ENCODE results near the gene STXBP5. TPM values are rescaled to one million over a fixed set of nuclear protein-coding genes. Genes with fewer than 3 reads are reported as not detected.

The STXBP5 gene
- total RNA-seq, 2 donors from 2014 or later, result 22.2 to 27.3 TPM

DNA sequence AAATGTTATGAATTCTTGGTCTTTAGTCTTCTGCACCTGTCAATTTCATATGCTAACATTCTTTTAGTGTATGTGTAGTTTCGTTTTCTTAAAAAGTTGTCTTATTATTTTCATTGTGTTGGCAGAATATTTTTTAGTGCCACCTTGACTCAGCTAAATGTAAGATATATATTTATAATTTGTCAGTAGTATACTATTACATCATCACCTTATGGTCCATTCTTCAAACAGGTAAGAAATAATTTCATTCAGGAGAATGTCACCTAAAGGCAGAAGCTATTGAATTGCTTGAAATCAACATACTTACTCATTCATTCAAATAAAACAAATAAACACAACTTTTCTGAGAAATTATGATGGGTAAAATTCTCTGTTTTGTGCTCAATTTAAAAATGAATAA is 3.5 kb upstream of the STXBP5 start:
- H3K4me1 ChIP-seq (ENCODE audit: control insufficient read depth in 1 of 2, low read depth in 2 of 2), result no peaks in the 10 kb centered on the region
- H3K36me3 ChIP-seq, result no peaks in the 10 kb centered on the region
- H3K27ac ChIP-seq, result no peak overlapping the region
- no peak overlapping the region for H3K4me3 ChIP-seq
- H3K27me3 ChIP-seq (replicated peaks; ENCODE audit: insufficient read depth), result no peaks in the 10 kb centered on the region
- ATAC-seq (ENCODE audit: insufficient number of reproducible peaks, low FRiP score, low read depth), result no peak
- TF ChIP-seq, protein P1, sequence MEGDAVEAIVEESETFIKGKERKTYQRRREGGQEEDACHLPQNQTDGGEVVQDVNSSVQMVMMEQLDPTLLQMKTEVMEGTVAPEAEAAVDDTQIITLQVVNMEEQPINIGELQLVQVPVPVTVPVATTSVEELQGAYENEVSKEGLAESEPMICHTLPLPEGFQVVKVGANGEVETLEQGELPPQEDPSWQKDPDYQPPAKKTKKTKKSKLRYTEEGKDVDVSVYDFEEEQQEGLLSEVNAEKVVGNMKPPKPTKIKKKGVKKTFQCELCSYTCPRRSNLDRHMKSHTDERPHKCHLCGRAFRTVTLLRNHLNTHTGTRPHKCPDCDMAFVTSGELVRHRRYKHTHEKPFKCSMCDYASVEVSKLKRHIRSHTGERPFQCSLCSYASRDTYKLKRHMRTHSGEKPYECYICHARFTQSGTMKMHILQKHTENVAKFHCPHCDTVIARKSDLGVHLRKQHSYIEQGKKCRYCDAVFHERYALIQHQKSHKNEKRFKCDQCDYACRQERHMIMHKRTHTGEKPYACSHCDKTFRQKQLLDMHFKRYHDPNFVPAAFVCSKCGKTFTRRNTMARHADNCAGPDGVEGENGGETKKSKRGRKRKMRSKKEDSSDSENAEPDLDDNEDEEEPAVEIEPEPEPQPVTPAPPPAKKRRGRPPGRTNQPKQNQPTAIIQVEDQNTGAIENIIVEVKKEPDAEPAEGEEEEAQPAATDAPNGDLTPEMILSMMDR (IDR thresholded peaks at IDR 0.05), result no peak
- H3K9me3 ChIP-seq, result no peaks in the 10 kb centered on the region
- DNase-seq (ENCODE audit: low spot score), result no peak

DNA sequence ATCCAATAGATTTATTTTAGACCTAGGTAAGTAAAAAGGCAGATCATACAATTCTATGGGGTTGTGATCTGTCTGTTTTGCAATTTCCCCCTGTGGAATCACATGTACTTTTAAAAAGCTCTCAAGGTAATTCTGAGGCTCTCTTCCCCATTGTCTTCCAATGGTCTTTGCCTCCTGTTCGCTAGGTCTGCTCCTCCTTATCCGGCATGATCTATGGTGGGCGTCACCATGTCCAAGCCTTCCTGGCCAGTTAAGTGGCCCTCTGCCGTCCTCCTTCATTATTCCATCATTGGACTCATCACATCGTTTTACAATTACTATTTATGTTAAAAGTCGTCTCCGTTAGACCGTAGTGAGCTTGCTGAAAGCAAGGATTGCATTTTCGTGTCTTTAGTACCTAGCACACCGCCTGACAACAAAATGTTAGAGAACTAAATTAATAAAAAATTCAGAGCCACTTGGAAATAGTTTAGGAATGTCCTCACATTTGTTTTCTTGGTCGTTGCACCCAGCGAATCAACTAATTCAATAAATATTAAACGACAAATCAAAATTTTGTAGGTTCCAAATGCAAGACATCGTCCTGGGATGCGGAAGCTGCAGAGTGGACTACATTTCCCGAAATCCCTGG is 2.2 kb upstream of the STXBP5 start:
- ATAC-seq (ENCODE audit: insufficient number of reproducible peaks, low FRiP score, low read depth), result peak; percentile 0
- H3K27me3 ChIP-seq (replicated peaks; ENCODE audit: insufficient read depth), result no peaks in the 10 kb centered on the region
- no peak for DNase-seq (ENCODE audit: low spot score)
- TF ChIP-seq, protein P1 (IDR thresholded peaks at IDR 0.05), result no peak
- peak overlapping the region in 1 of 2 donors; percentile 97 for H3K27ac ChIP-seq
- peaks cover 0 to 4% of the 10 kb centered on the region in 2 donors for H3K4me1 ChIP-seq (ENCODE audit: control insufficient read depth in 1 of 2, low read depth in 2 of 2)
- peak overlapping the region; percentile 96 for H3K4me3 ChIP-seq
- no peaks in the 10 kb centered on the region for H3K36me3 ChIP-seq
- H3K9me3 ChIP-seq, result no peaks in the 10 kb centered on the region

DNA sequence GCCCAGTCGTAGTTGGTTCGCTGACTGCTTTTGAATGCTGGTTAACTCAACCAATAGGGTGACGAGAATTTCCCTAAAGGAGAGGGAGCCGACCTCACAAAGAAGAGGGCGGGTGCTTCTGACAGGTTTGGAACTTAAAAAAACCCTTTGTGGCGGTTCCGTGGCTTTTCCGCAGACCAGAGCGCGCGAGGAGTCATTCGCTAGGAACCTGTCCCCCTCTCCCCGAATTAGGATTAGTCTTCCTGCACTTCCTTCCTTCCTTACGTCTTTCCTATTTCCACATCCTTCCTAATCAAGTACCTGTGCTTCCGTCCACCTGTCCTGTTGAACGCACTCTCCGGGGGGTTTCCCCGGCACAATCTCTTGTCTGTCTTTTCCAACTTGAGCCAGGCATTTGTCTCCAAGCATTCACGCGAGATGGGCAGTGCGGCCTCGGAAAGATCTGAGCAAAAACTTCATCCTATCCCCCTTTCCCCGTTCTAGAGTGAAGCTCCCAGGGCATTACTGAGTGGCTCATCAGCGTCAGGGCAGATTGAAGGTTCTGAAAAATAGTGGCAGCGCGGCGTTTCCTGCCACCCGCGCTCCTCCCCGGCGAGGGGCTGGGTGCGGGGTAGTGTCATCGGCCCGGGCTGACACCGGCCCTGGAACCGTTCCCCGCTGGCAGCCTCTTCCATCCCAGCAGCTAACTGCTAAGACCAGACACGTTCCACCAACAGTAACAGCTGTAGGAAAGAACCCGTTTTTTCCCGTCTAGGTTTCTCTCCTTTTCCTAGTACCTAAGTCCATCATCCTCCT is 1.5 kb upstream of the STXBP5 start:
- TF ChIP-seq, protein P1 (IDR thresholded peaks at IDR 0.05), result no peak
- Histone ChIP-seq H3K4me1 (ENCODE audit: control insufficient read depth in 1 of 2, low read depth in 2 of 2) (peaks cover 2 to 5% of the 10 kb centered on the region in 2 donors), H3K27me3 (replicated peaks; ENCODE audit: insufficient read depth) (no peaks in the 10 kb centered on the region), H3K9me3 (no peaks in the 10 kb centered on the region), H3K36me3 (no peaks in the 10 kb centered on the region), H3K27ac (peak overlapping the region; percentile 97), H3K4me3 (peak overlapping the region; percentile 96)
- DNase-seq (ENCODE audit: low spot score), result peak; percentile 70
- peak; percentile 97 for ATAC-seq (ENCODE audit: insufficient number of reproducible peaks, low FRiP score, low read depth)

DNA sequence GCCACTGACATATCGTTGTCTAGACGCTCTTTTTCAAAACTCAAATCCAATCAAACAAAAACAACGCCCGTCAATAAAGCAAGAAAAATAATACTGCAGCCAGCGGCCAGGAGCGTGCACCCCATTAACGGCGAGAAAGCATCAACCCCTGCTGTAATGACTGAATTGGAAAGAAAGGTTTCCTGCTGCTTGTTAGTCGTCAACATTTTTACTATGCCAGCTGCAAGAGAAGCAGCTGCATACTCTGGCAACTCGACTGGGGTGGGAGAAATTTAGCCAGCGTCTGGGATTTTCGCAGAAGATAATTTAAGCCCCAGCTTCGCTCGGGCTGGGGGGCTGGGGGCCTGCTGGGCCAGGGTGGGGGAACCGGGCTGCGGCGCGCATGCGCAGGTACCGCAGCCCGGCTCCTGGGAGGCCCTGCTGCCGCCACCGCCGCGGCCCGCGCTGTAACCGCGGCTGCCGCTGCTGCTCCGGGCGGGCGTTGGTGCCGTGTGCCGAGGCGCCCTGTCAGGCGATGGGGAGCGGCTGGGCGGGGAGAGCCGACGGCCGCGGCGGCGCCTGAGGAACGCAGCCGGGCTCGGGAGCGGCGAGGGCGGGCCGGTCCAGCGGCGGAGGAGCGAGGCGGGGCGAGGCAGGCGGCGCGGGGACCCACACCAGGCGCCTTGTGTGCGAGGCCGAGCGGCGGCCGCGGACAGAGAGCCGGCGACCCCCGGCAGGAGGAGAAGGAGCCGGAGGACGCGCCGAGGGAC is 732 bp upstream of the STXBP5 start:
- H3K27me3 ChIP-seq (replicated peaks; ENCODE audit: insufficient read depth), result no peaks in the 10 kb centered on the region
- no peaks in the 10 kb centered on the region for H3K36me3 ChIP-seq
- DNase-seq (ENCODE audit: low spot score) (no peak), ATAC-seq (ENCODE audit: insufficient number of reproducible peaks, low FRiP score, low read depth) (peak; percentile 39)
- H3K4me1 ChIP-seq (ENCODE audit: control insufficient read depth in 1 of 2, low read depth in 2 of 2), result peaks cover 9 to 12% of the 10 kb centered on the region in 2 donors
- H3K4me3 ChIP-seq, result peak overlapping the region; percentile 96
- H3K9me3 ChIP-seq, result no peaks in the 10 kb centered on the region
- TF ChIP-seq, protein P1 (IDR thresholded peaks at IDR 0.05), result no peak
- peak overlapping the region; percentile 97 for H3K27ac ChIP-seq

DNA sequence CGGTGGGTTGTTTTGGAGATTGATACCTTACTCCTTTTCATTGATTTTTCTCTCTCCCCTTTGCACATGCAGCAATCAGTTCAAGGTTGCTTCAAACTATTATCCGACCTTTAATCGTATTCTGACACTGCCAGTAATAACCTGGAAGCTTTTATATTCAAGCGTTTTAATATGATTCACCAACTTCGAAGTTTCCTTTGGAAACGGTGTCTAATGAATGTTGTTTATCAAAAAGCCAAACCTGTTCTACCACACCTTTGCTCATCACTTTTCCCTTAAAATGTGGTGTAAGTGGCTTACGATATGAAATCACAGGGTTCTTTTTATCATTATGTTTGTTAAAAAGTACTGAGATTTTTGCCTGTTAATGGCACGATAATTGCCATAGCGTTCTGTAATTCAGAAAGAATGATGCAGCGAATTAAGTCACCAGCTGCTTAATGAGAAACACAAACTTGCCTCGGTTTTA is 660 bp downstream of the STXBP5 start:
- TF ChIP-seq, protein P1 (IDR thresholded peaks at IDR 0.05), result no peak
- Histone ChIP-seq H3K27me3 (replicated peaks; ENCODE audit: insufficient read depth) (no peaks in the 10 kb centered on the region), H3K36me3 (no peaks in the 10 kb centered on the region), H3K27ac (peak overlapping the region; percentile 97), H3K4me3 (peak overlapping the region; percentile 96), H3K4me1 (ENCODE audit: control insufficient read depth in 1 of 2, low read depth in 2 of 2) (peaks cover 19 to 21% of the 10 kb centered on the region in 2 donors), H3K9me3 (no peaks in the 10 kb centered on the region)
- no peak for ATAC-seq (ENCODE audit: insufficient number of reproducible peaks, low FRiP score, low read depth)
- no peak for DNase-seq (ENCODE audit: low spot score)
